Keratinocyte (primary cell): ENCODE data around the gene SEZ6L2. TPM values are rescaled to one million over a fixed set of nuclear protein-coding genes. Genes with fewer than 3 reads are reported as not detected.

Experiments used
- DNase-seq: peaks from one replicate; pipeline ENCODE4 v3.0.0-alpha.2; 2011; ENCODE audit warnings: low read depth, missing footprints, low spot score
- FAIRE-seq: peaks from 2 replicates; lab custom pipeline; 2011; peaks lifted over from hg19 to GRCh38; lab: Jason Lieb, UNC
- H2AFZ ChIP-seq: 2 replicates; pipeline ENCODE4 v1.6.0; 2012; ENCODE audit warnings: low read length, control low read depth, inconsistent platforms; ENCODE audit not compliant: control insufficient read depth
- H3K27ac ChIP-seq: 2 replicates; pipeline ENCODE4 v1.5.1; 2011; ENCODE audit warnings: low read length; ENCODE audit not compliant: control insufficient read depth, insufficient read depth
- H3K27me3 ChIP-seq: 3 replicates; pipeline ENCODE4 v1.6.0; 2011; ENCODE audit warnings: low read length; ENCODE audit not compliant: control insufficient read depth, insufficient read depth; ENCODE audit errors: extremely low read depth
- H3K36me3 ChIP-seq, 2 experiments: 2 replicates in 1 of 2; 3 replicates in 1 of 2; pipeline ENCODE4 v1.5.1; 2011; ENCODE audit warnings: low read length in 2 of 2, mild to moderate bottlenecking in 1 of 2; ENCODE audit not compliant: control insufficient read depth in 2 of 2, insufficient read depth in 2 of 2; ENCODE audit errors: extremely low read depth in 1 of 2
- H3K4me1 ChIP-seq: 3 replicates; pipeline ENCODE4 v1.5.1; 2011; ENCODE audit warnings: low read length; ENCODE audit not compliant: control insufficient read depth, insufficient read depth; ENCODE audit errors: extremely low read depth
- H3K4me2 ChIP-seq: 3 replicates; pipeline ENCODE4 v1.6.0; 2011; ENCODE audit warnings: low read depth, low read length; ENCODE audit not compliant: control insufficient read depth, insufficient read depth; ENCODE audit errors: extremely low read depth
- H3K4me3 ChIP-seq, 3 experiments: fragments of 200-600 bp in 1 of 3; sonication (generic) in 1 of 3; 2 replicates in 2 of 3; 3 replicates in 1 of 3; pipeline ENCODE4 v1.5.1; 2011 to 2016; ENCODE audit warnings: low read length in 3 of 3, mild to moderate bottlenecking in 3 of 3, control low read depth in 2 of 3, inconsistent platforms in 1 of 3, low read depth in 1 of 3, mixed read lengths in 1 of 3, mixed run types in 1 of 3, moderate library complexity in 1 of 3; ENCODE audit not compliant: control insufficient read depth in 2 of 3, insufficient read depth in 2 of 3; ENCODE audit errors: extremely low read depth in 1 of 3
- H3K79me2 ChIP-seq: 2 replicates; pipeline ENCODE4 v1.6.0; 2012; ENCODE audit warnings: low read length; ENCODE audit not compliant: control insufficient read depth, insufficient read depth
- H3K9ac ChIP-seq: 3 replicates; pipeline ENCODE4 v1.6.0; 2011; ENCODE audit warnings: low read length; ENCODE audit not compliant: control insufficient read depth, insufficient read depth; ENCODE audit errors: extremely low read depth
- H3K9me1 ChIP-seq: 3 replicates; pipeline ENCODE4 v1.6.0; 2011; ENCODE audit warnings: low read length; ENCODE audit not compliant: control insufficient read depth, insufficient read depth; ENCODE audit errors: extremely low read depth
- H3K9me3 ChIP-seq: 2 replicates; pipeline ENCODE4 v1.5.1; 2012; ENCODE audit warnings: low read depth, low read length; ENCODE audit not compliant: control insufficient read depth
- H4K20me1 ChIP-seq: 3 replicates; pipeline ENCODE4 v1.6.0; 2011; ENCODE audit warnings: low read length; ENCODE audit not compliant: control insufficient read depth, insufficient read depth; ENCODE audit errors: extremely low read depth
- CTCF ChIP-seq, 3 experiments: IDR thresholded peaks in 1 of 3; conservative IDR thresholded peaks in 1 of 3; optimal IDR thresholded peaks in 1 of 3; 2 replicates in 2 of 3; 3 replicates in 1 of 3; pipeline versions ENCODE3 to v1.5.1; 2011; ENCODE audit warnings: low read length in 3 of 3, mild to moderate bottlenecking in 3 of 3, moderate library complexity in 2 of 3, control low read depth in 1 of 3, inconsistent platforms in 1 of 3; ENCODE audit not compliant: insufficient read depth in 2 of 3; ENCODE audit errors: extremely low read depth in 1 of 3
- EZH2 ChIP-seq: IDR thresholded peaks from one replicate; pipeline ENCODE4 v1.6.1; 2012; ENCODE audit warnings: inconsistent platforms, mild to moderate bottlenecking, low read length, moderate library complexity
- dilution Hi-C: fragments of 300-500 bp; cut with MboI; formaldehyde crosslinking; loops from one replicate; pipeline ENCODE4 v1.7.0; 2020; ENCODE audit warnings: low sequenced_read_pairs; ENCODE audit not compliant: extremely low pct_ligation_motif_present
- polyA plus RNA-seq, 5 experiments: library from polyadenylated mRNA; depleted of rRNA in 3 of 5; stranded (reverse) in 3 of 5; stranded (forward) in 1 of 5; unstranded in 1 of 5; fragments of >200 nt; gene quantifications; 1 replicate in 1 of 5; 2 replicates in 3 of 5; 3 replicates in 1 of 5; pipeline versions ENCODE4 v1.2.1 to v1.2.3, GENCODE V29; 2011 to 2012; ENCODE audit warnings: missing spikeins in 2 of 5, low read depth in 1 of 5, low replicate concordance in 1 of 5

SEZ6L2 gene
- polyA plus RNA-seq, 1 donor (not counting 4 experiments of a cell fraction or from before 2014, with no cell fraction given) = 0.68 TPM

- Histone ChIP-seq H3K27me3 (no peaks in the 10 kb centered on the region), H3K9me1 (no peaks in the 10 kb centered on the region), H3K4me3 (no peak overlapping the region), H3K79me2 (no peaks in the 10 kb centered on the region), H3K9me3 (no peaks in the 10 kb centered on the region), H3K27ac (no peak overlapping the region), H4K20me1 (no peaks in the 10 kb centered on the region), H2AFZ (no peak overlapping the region), H3K4me2 (no peak overlapping the region), H3K9ac (no peak overlapping the region), H3K36me3 (peaks cover 26 to 41% of the 10 kb centered on the region in 2 experiments), H3K4me1 (no peaks in the 10 kb centered on the region)
- FAIRE-seq (no peak), DNase-seq (no peak)
- TF ChIP-seq CTCF (optimal IDR thresholded peaks at IDR 0.05 in 1 of 3, IDR thresholded peaks at IDR 0.05 in 1 of 3, conservative IDR thresholded peaks at IDR 0.05 in 1 of 3; ENCODE audit: extremely low read depth in 1 of 3, insufficient read depth in 2 of 3, low read length in 3 of 3) = no peak
- no peak for TF ChIP-seq EZH2
- dilution Hi-C loops = no loop called here
Measured at GRCh38 chr16:29845656-29846055, 53.7 kb downstream of the SEZ6L2 start.

GRCh38 chr16:29844575-29845331 lies 54.6 kb downstream of the SEZ6L2 start:
- Histone ChIP-seq H3K4me3 (no peak overlapping the region), H2AFZ (no peak overlapping the region), H3K4me2 (no peak overlapping the region), H3K36me3 (peaks cover 28 to 48% of the 10 kb centered on the region in 2 experiments), H4K20me1 (no peaks in the 10 kb centered on the region), H3K27me3 (no peaks in the 10 kb centered on the region), H3K27ac (no peak overlapping the region), H3K9me3 (no peaks in the 10 kb centered on the region), H3K79me2 (no peaks in the 10 kb centered on the region), H3K9me1 (no peaks in the 10 kb centered on the region), H3K9ac (no peak overlapping the region), H3K4me1 (no peaks in the 10 kb centered on the region)
- dilution Hi-C loops = no loop called here
- FAIRE-seq (no peak), DNase-seq (no peak)
- no peak for TF ChIP-seq CTCF (optimal IDR thresholded peaks at IDR 0.05 in 1 of 3, IDR thresholded peaks at IDR 0.05 in 1 of 3, conservative IDR thresholded peaks at IDR 0.05 in 1 of 3; ENCODE audit: extremely low read depth in 1 of 3, insufficient read depth in 2 of 3, low read length in 3 of 3)
- no peak for TF ChIP-seq EZH2
